Hematopoietic multipotent progenitor cell treated with erythropoietin and hydrocortisone succinate and interleukin-3 and kit ligand, for 8 days (in vitro differentiated cells): ENCODE measurements around the gene LRMDA.
"Not testable (repeated sequence)": the region's sequence is repeated elsewhere in the genome, so short reads cannot be mapped to it uniquely, and the experiment has no call there.

Source experiments
- DNase-seq: peaks from one replicate; pipeline ENCODE4 v3.0.0-alpha.2; 2015

LRMDA gene

GRCh38 chr10:76115471-76116155, 684.2 kb downstream of the LRMDA start:
- DNase-seq, result no peak

- DNase-seq, result no peak
Measured at GRCh38 chr10:76116523-76116922, 685.1 kb downstream of the LRMDA start.

GRCh38 chr10:76117949-76118348, 686.5 kb downstream of the LRMDA start:
- no peak for DNase-seq

DNA sequence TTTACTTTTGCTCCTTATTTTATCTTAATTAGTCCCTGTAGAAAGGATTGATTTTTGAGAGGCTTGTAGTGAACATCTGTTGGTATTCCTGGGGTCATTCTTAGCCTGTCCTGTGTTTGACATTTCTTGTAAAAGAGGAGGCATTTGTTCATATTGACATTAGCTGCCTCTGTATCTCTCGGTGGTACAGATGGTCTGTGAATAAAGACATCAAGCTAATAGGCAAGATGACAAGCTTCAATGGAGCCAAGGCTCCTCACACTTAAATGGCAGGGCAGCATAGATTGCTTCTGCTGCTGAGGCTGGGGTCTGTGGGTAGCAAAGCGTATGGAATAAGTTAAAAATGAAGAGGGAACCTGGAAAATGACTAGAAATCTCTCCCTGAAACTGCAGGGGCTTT, 687.6 kb downstream of the LRMDA start:
- DNase-seq, result no peak

DNA sequence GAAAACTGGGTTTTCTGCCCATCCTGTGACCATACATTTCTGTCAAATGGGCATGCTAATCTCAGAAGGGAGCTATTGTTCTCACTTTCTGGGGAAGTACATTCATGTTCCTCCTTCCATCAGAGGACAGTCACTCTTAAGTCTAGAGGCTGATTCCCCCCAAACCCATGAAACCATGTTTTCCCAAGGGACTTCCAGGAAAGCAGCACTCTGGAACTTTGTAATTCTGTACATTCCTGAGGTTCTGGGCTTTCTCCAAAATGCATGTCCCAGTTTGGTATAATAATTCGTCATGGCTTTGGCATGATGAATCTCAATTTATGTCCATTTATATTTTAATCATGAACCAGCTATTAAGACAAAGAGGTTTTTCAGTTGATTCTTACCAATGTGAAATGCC, 688.1 kb downstream of the LRMDA start:
- DNase-seq, result no peak

- DNase-seq, result no peak
Measured at GRCh38 chr10:76122056-76122455, 690.6 kb downstream of the LRMDA start.

GRCh38 chr10:76124280-76124679, 692.9 kb downstream of the LRMDA start:
- DNase-seq, result no peak

GRCh38 chr10:76125900-76126299, 694.5 kb downstream of the LRMDA start:
- DNase-seq, result no peak

DNA sequence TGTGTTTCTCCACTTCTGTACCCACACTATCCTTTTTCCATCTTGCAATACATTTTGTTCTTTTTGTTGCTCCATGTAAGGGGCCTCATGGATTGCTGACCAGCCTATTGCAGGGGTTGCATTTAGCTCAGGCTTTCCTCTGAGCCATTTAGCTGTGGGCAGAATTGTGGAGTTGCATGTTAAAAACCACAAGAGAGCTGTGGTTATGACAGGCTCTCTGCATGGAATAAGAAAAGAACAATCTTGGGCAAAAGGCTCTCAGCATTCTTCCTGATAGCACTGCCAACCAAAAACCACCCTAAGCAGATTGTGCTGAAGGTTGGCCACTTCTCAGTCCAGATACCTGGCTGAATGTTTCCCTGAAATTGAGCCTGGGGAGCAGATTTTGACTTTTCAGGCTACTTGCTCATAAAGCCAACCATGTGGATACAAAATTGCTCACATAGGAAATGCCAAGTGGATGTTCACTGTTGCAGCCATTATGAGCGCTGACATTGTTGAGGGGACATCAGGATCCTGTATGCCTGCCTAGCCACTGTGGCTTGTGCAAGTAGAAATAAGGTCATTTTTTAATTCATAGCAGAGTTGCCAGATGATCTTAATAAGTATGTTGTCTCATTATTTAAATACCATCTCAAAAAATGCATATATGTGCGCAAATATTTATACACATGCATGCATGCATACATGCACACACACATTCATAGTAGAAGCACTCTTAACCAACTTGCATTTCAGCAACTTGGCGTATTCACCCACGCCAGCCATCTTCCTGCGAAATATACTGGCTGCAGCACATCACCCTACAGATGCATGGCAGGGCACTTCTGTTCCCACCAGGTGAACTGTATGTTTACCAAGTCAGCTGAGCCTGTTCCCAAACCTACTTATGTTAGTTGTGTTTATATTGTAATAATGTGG, 695.4 kb downstream of the LRMDA start:
- DNase-seq, result peak; percentile 1

DNA sequence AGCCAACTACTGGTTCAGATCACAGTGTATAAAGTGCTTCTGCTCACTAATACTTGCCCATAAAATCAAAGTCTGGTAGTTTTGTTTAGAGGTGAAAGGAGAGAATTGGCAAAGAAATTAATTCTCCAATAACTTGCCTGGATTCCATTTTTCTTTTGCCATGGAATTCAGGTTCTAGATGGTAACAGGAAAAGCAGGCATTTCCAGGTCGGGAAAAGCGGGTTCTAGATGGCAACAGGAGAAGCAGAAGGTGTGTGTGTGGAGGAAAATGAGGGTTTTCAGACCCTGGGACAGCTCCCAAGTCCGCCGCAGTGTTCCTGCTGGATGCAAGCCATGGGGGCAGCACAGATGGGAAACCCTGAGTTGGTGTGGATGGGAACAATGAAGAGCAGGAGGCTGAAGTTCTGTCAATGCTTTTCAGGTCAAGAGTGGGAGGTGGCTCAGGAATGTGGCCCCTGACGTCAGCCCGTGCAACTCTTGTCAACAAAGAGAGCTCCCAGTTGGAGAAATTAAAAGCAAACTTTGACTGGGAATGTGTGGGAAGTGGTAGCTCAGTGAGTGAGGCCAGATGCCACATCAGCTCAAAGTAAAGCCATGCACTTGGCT, 696.7 kb downstream of the LRMDA start:
- no peak for DNase-seq

DNA sequence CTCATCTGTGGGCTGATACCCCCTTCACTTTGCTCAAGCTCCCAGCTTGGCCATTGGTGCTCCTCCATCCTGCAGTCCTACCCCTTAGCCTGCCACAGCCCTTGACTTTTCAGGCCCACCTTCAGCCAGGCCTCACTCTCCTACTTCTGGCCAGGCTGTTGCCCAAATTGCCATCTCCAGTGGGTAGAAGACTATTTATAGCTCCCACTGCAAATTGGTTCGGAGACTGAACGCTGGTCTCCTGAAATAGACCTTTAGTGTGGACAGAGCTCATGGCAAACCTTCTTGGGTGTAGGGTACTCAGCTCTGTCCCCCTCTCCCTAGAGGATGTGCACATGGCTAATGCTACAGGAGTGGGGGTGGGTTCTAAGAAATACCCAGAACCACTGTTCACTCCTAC, 697.8 kb downstream of the LRMDA start:
- DNase-seq, result no peak

DNA sequence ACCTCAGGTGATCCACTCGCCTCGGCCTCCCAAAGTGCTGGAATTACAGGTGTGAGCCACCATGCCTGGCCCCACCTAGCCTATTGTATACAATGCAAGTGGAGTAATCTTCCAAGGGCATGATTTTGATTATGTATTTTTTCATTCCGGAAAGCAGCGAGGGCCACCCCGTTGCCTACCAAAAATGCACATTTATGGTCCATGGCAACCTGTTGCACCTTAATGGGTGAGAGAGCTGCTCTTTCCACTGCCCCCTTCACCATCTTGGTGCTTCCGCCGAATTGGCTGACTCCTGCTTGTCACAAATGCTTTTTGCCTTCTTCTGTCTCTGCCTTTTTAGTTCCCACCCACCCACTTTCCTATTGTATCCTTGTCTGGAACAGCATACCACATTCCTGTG, 699.5 kb downstream of the LRMDA start:
- no peak for DNase-seq

DNA sequence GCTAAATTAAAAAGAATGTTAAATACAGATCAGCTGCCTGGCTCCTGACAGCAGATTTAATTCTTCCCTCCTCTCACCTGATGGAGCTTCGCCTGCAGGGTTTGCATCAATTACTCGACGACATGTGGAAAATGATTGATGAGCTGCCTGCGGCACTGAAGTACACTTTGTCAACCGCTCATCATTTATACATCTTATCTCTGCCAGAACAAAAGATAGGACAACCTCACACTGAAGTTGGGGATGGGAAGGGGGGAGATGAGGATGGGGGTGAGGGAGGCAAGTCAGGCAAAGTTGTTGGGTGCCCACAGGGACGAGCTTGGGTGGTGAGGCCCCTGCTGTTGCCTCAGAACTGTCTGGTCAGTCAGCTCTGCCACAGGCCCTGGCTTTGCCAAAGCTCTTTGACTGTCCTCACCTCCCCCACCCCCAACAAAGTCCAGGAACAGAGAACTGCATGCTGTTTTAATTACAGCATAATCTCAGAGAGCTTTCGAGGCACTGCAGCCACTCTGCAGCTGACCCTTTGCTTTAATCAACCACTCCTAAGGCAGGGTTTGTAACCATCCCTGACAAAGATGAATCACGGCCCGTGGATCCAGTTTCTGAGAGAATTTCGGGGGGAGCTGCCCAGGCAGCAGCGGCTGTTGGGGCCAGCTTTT, 702.3 kb downstream of the LRMDA start:
- DNase-seq, result no peak

- no peak for DNase-seq
Measured at GRCh38 chr10:76136961-76137360, 705.5 kb downstream of the LRMDA start.

GRCh38 chr10:76138286-76138685, 706.9 kb downstream of the LRMDA start:
- no peak for DNase-seq

DNA sequence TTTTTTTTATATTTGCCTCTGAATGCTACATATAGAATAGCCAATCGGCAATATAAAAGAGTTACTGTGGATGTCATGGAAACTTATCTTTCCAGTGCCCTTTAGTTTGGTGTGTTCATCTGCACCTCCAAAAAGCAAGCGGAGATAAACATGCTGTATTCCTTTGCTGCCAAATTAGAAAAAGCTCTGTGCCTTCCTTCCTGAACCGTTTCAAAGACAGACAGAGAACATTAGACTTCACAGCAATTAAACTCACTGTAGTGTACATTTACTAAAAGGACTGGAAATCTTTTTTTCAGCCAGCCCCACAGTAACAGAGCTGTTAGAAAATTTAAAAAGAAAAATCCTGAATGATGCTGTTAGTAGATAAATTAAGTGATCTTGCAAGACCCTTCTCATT, 707.5 kb downstream of the LRMDA start:
- no peak for DNase-seq

GRCh38 chr10:76139431-76139830, 708.0 kb downstream of the LRMDA start:
- DNase-seq, result no peak

DNA sequence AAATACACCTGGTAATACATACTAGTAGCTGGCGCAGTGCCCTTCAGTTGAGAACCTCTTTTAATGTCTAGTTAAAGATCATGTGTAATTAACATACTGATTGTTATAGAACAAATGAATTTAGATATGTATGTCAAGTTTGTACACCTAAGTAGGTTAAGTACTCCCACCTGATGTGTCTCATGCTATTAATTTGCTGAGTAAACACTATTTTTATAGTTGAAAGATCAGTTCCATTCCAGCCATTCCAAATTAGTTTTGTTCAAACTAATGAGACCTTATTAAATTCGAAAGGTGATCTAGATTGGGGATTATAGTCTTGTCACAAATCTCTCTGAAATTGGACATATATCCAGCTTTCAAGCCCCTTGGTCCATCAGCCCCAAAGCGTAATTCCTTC, 710.0 kb downstream of the LRMDA start:
- no peak for DNase-seq

DNA sequence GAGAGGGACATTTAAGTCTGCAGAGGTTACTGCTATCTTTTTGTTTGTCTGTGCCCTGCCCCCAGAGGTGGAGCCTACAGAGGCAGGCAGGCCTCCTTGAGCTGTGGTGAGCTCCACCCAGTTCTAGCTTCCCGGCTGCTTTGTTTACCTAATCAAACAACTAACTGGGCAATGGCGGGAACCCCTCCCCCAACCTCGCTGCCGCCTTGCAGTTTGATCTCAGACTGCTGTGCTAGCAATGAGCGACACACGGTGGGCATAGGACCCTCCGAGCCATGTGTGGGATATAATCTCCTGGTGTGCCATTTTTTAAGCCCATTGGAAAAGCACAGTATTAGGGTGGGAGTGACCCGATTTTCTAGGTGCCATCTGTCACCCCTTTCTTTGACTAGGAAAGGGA, 716.8 kb downstream of the LRMDA start:
- DNase-seq, result not testable (repeated sequence)

GRCh38 chr10:76149182-76149581, 717.8 kb downstream of the LRMDA start:
- DNase-seq, result no peak

- DNase-seq, result no peak
Measured at GRCh38 chr10:76149602-76150138, 718.2 kb downstream of the LRMDA start.

- no peak for DNase-seq
Measured at GRCh38 chr10:76150139-76150875, 718.9 kb downstream of the LRMDA start.
